Memory B cell (primary cell): ENCODE measurements around the gene SLC22A12.

Source experiments
- ATAC-seq: fragments of 150-1000 bp; cut with Tn5 transposase; 2 replicates; pipeline ENCODE4 v1.10.0; 2021; ENCODE audit warnings: low read depth, mild to moderate bottlenecking, moderate library complexity
- DNase-seq, 2 donors: peaks; one replicate each; pipeline ENCODE4 v3.0.0; 2022; ENCODE audit warnings: low spot score in 2 of 2
- H3K27ac Mint-ChIP-seq: one replicate; pipeline ENCODE4 v1.8.0; 2022; ENCODE audit warnings: mild to moderate bottlenecking, moderate library complexity, mixed read lengths
- H3K27me3 Mint-ChIP-seq: one replicate; pipeline ENCODE4 v1.8.0; 2022; ENCODE audit warnings: mixed read lengths
- H3K36me3 Mint-ChIP-seq: one replicate; pipeline ENCODE4 v1.8.0; 2022; ENCODE audit warnings: mild to moderate bottlenecking, mixed read lengths
- H3K4me1 Mint-ChIP-seq: one replicate; pipeline ENCODE4 v1.8.0; 2022; ENCODE audit warnings: mixed read lengths
- H3K4me3 Mint-ChIP-seq: one replicate; pipeline ENCODE4 v1.8.0; 2022; ENCODE audit warnings: mild to moderate bottlenecking, moderate library complexity, mixed read lengths
- H3K9me3 Mint-ChIP-seq: one replicate; pipeline ENCODE4 v1.8.0; 2022; ENCODE audit warnings: mixed read lengths

The SLC22A12 gene

GRCh38 chr11:64610596-64610995 is 19.6 kb downstream of the SLC22A12 start:
- peaks cover 16% of the 10 kb centered on the region for H3K27me3 Mint-ChIP-seq
- H3K4me3 Mint-ChIP-seq: no peak overlapping the region
- DNase-seq (no peak), ATAC-seq (no peak)
- H3K9me3 Mint-ChIP-seq: no peaks in the 10 kb centered on the region
- no peaks in the 10 kb centered on the region for H3K4me1 Mint-ChIP-seq
- H3K27ac Mint-ChIP-seq: no peak overlapping the region
- no peaks in the 10 kb centered on the region for H3K36me3 Mint-ChIP-seq

DNA sequence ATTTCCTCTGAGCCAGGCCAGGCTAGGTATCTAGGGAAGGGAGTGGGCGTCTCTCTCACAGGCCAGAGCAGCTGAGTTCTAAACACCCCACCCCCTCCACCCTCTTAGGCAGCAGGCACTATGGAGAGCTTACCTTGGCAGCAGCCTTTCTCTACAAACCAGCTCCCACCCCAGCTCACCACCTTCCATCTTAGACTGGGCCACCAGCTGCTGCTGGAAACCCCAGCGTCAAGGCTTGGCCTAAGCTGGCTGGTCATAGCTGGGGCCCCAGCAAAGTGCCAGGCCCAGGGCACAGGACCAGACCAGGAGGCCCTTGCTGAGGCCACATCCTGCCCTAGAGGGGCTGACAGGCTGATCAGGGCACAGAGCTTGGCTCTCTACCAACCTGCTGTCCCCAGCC is 20.2 kb downstream of the SLC22A12 start:
- no peaks in the 10 kb centered on the region for H3K9me3 Mint-ChIP-seq
- no peaks in the 10 kb centered on the region for H3K36me3 Mint-ChIP-seq
- no peak for ATAC-seq
- DNase-seq: no peak
- no peak overlapping the region for H3K27ac Mint-ChIP-seq
- no peaks in the 10 kb centered on the region for H3K4me1 Mint-ChIP-seq
- H3K27me3 Mint-ChIP-seq: peaks cover 12% of the 10 kb centered on the region
- no peak overlapping the region for H3K4me3 Mint-ChIP-seq

DNA sequence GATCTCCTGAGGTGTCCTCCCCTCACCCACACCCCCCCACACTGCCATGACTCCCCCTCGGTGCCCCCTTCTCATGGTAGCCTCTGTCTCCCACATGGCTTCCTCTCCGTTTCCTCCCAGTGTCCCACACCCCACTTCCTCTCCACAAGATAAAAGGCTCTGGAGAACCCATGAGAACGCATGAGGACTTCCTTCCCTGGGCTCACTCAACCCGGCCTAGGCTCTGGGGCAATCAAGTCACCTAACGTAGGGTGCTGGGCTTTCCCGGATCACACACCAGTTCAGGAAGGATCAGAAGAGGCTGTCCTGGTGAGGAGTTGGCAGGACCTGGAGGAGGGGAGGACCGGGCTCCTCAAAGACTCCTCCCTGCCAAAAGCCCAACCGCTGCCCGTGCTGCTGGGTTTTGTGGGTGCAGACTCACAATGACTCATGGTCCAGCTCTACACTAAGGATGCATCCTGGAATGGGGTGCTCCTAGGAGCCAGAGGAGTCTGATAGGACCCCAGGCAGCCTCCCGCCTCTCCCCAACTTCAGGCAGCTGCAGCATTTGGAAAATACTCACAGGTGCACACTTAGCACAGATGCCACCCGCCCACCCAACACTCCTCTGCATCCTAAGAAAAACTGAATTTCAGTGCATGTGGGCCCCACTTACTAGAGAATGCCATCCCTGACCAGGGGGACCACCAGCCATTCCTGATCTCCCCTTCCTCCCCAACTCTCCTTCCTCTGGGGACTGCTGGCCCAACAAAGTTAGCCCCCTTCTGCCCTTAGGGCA is 21.0 kb downstream of the SLC22A12 start:
- Mint-ChIP-seq H3K36me3 (no peaks in the 10 kb centered on the region), H3K4me1 (no peaks in the 10 kb centered on the region), H3K9me3 (no peaks in the 10 kb centered on the region), H3K4me3 (no peak overlapping the region), H3K27ac (no peak overlapping the region), H3K27me3 (peaks cover 9% of the 10 kb centered on the region)
- DNase-seq (no peak), ATAC-seq (no peak)

GRCh38 chr11:64613648-64614047 is 22.6 kb downstream of the SLC22A12 start:
- ATAC-seq (no peak), DNase-seq (no peak)
- no peaks in the 10 kb centered on the region for H3K36me3 Mint-ChIP-seq
- no peaks in the 10 kb centered on the region for H3K4me1 Mint-ChIP-seq
- H3K27me3 Mint-ChIP-seq: peaks cover 5% of the 10 kb centered on the region
- no peak overlapping the region for H3K27ac Mint-ChIP-seq
- no peaks in the 10 kb centered on the region for H3K9me3 Mint-ChIP-seq
- no peak overlapping the region for H3K4me3 Mint-ChIP-seq

GRCh38 chr11:64614917-64615316 is 23.9 kb downstream of the SLC22A12 start:
- no peaks in the 10 kb centered on the region for H3K36me3 Mint-ChIP-seq
- H3K9me3 Mint-ChIP-seq: no peaks in the 10 kb centered on the region
- H3K27me3 Mint-ChIP-seq: peaks cover 2% of the 10 kb centered on the region
- ATAC-seq (no peak), DNase-seq (no peak)
- H3K4me3 Mint-ChIP-seq: no peak overlapping the region
- no peaks in the 10 kb centered on the region for H3K4me1 Mint-ChIP-seq
- H3K27ac Mint-ChIP-seq: no peak overlapping the region

DNA sequence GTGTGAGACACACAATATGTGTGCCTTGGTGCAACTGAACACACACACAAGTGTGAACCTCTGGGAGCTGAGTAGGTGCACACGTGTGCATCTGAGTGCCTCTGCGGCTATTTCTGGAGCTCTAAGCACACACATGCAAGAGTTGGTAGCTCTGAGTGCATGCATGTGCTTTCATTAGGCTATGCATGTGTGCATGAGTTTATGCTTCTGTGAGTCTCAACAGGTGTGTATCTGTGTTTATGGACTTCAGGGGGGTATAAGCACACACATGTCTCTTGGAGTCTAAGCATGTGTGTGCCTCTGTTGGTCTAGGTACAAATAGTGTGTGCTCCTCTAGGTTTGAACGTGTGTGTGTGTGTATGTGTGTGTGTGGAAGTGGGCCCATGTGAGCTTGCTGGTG is 25.8 kb downstream of the SLC22A12 start:
- ATAC-seq: no peak

DNA sequence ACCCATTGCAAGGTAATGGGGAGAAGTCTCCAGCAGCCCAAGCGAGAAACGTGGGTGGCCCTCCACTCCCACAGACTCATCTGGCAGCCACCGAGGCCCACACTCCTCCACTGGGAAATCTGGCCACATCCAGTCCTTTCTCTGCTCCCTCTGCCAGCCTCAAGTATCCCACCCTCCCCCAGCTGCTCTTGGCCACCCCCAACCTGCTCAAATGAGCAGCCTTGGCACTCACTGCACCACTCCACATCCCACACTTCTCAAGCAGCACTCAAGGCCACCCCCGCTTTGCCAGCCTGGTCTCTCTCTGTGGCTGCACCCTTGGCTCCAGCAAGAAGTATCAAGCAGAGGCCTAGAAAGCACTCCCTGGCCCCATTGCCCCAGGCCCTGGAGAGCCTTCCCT is 28.2 kb downstream of the SLC22A12 start:
- peaks cover 2% of the 10 kb centered on the region for H3K4me1 Mint-ChIP-seq
- H3K4me3 Mint-ChIP-seq: no peak overlapping the region
- H3K36me3 Mint-ChIP-seq: no peaks in the 10 kb centered on the region
- no peak for ATAC-seq
- no peak for DNase-seq
- H3K27ac Mint-ChIP-seq: no peak overlapping the region
- H3K27me3 Mint-ChIP-seq: no peaks in the 10 kb centered on the region
- H3K9me3 Mint-ChIP-seq: no peaks in the 10 kb centered on the region

More for the DNA sequence above, 25.8 kb downstream of the SLC22A12 start:
- H3K36me3 Mint-ChIP-seq: no peaks in the 10 kb centered on the region
- no peak overlapping the region for H3K4me3 Mint-ChIP-seq
- peaks cover 2% of the 10 kb centered on the region for H3K4me1 Mint-ChIP-seq
- H3K9me3 Mint-ChIP-seq: no peaks in the 10 kb centered on the region
- DNase-seq: no peak
- no peak overlapping the region for H3K27ac Mint-ChIP-seq
- H3K27me3 Mint-ChIP-seq: peaks cover 2% of the 10 kb centered on the region

GRCh38 chr11:64619811-64620380 is 28.9 kb downstream of the SLC22A12 start:
- Mint-ChIP-seq H3K36me3 (no peaks in the 10 kb centered on the region), H3K4me1 (peaks cover 5% of the 10 kb centered on the region), H3K27ac (no peak overlapping the region), H3K9me3 (no peaks in the 10 kb centered on the region), H3K27me3 (no peaks in the 10 kb centered on the region), H3K4me3 (no peak overlapping the region)
- DNase-seq (no peak), ATAC-seq (no peak)

- ATAC-seq: no peak
- Mint-ChIP-seq H3K36me3 (no peaks in the 10 kb centered on the region), H3K27ac (no peak overlapping the region), H3K4me1 (peaks cover 9% of the 10 kb centered on the region), H3K4me3 (no peak overlapping the region), H3K9me3 (no peaks in the 10 kb centered on the region), H3K27me3 (no peaks in the 10 kb centered on the region)
- no peak for DNase-seq
Observed at GRCh38 chr11:64620381-64620971, 29.5 kb downstream of the SLC22A12 start.

GRCh38 chr11:64621283-64622019 is 30.4 kb downstream of the SLC22A12 start:
- ATAC-seq (no peak), DNase-seq (no peak)
- Mint-ChIP-seq H3K4me3 (no peak overlapping the region), H3K27me3 (no peaks in the 10 kb centered on the region), H3K4me1 (peaks cover 13% of the 10 kb centered on the region), H3K36me3 (no peaks in the 10 kb centered on the region), H3K9me3 (no peaks in the 10 kb centered on the region), H3K27ac (no peak overlapping the region)

DNA sequence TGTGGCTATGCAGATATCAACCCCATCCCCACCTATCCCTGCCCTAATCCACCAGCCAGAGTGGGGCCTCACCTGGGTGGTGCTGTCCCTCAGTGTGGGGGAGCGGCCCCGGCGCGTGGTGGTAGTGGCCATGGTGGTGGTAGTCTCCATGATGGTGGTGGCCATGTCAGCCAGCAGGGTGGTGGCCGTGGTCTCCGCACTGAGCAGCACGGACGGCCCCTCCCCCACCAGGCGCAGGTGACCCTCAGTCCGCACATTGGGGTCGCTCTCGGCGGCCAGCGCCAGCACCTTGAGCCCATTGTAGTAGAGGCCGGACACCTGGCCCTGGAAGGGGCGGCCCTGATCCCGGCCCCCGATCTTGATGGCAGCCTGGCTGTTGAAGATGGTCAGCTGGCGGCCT is 31.7 kb downstream of the SLC22A12 start:
- peaks cover 13% of the 10 kb centered on the region for H3K4me1 Mint-ChIP-seq
- DNase-seq (no peak), ATAC-seq (no peak)
- no peaks in the 10 kb centered on the region for H3K9me3 Mint-ChIP-seq
- no peaks in the 10 kb centered on the region for H3K27me3 Mint-ChIP-seq
- no peak overlapping the region for H3K27ac Mint-ChIP-seq
- no peaks in the 10 kb centered on the region for H3K36me3 Mint-ChIP-seq
- H3K4me3 Mint-ChIP-seq: no peak overlapping the region

DNA sequence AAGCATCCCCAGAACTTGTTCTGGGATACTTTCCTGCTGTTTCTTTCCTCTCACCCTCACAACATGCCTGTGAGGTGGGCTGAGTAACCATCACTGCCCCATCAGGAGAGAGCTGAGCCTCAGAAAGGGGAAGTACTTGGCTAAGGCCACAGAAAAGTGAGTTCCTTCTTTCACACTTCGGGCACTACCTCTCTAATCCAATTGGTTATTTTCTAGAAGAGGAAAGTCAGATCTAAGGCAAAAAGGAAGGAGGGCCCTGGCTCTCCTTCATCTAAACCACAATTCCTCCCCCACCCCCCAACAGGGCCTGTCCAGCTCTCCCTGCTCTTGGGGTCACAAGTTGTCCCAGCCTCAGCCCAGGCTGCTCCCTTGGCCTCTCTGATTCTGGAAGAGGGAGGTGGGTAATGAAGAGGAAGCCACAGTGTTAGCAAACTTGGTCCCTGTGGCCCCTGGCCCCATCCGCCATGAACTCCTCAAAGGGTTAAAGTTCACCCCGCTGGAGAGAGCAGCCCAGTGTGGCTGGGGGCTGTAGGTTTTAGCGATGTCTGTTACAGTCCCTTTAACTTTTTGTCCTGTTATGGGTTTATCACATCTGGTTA is 34.0 kb downstream of the SLC22A12 start:
- DNase-seq (no peak), ATAC-seq (peak; percentile 98)
- H3K4me3 Mint-ChIP-seq: no peak overlapping the region
- peaks cover 6% of the 10 kb centered on the region for H3K27me3 Mint-ChIP-seq
- no peak overlapping the region for H3K27ac Mint-ChIP-seq
- peaks cover 17% of the 10 kb centered on the region for H3K4me1 Mint-ChIP-seq
- H3K9me3 Mint-ChIP-seq: no peaks in the 10 kb centered on the region
- no peaks in the 10 kb centered on the region for H3K36me3 Mint-ChIP-seq

GRCh38 chr11:64626637-64627036 is 35.6 kb downstream of the SLC22A12 start:
- peaks cover 15% of the 10 kb centered on the region for H3K4me1 Mint-ChIP-seq
- H3K9me3 Mint-ChIP-seq: no peaks in the 10 kb centered on the region
- ATAC-seq (no peak), DNase-seq (no peak)
- H3K27me3 Mint-ChIP-seq: peaks cover 7% of the 10 kb centered on the region
- H3K27ac Mint-ChIP-seq: no peak overlapping the region
- H3K4me3 Mint-ChIP-seq: no peak overlapping the region
- no peaks in the 10 kb centered on the region for H3K36me3 Mint-ChIP-seq

DNA sequence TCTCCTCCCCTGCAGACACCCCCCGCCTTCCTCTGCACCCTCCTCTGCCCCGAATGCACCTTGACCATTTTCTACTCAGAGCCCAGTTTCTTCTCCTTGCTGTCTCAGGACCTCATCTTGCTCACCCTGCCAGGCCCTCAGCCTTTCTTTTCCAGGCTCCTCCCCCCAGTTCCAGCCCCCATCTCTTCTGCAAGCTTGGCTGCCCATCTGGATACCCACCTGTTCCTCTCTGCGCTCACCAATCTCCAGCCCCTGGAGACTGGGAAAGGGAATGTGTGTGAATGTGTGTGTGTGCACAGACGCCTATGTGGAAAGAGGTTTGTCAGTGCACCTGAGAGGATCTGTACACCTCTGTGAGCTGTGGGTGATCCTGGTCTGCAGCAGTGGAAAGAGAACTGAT is 36.4 kb downstream of the SLC22A12 start:
- Mint-ChIP-seq H3K4me3 (no peak overlapping the region), H3K9me3 (no peaks in the 10 kb centered on the region), H3K27me3 (peaks cover 9% of the 10 kb centered on the region), H3K27ac (no peak overlapping the region), H3K4me1 (peaks cover 20% of the 10 kb centered on the region), H3K36me3 (no peaks in the 10 kb centered on the region)
- no peak for ATAC-seq
- no peak for DNase-seq
